Nephron progenitor cell (in vitro differentiated cells): Measurements from ENCODE around the gene ISM1.

Source experiments
- DNase-seq: peaks from one replicate; pipeline ENCODE4 v3.0.0; 2021
- H3K27ac Mint-ChIP-seq: 2 replicates; pipeline ENCODE4 v1.8.0; 2021; ENCODE audit warnings: mild to moderate bottlenecking, moderate library complexity, mixed read lengths
- H3K27me3 Mint-ChIP-seq: 2 replicates; pipeline ENCODE4 v1.8.0; 2021; ENCODE audit warnings: mild to moderate bottlenecking, low read depth, mixed read lengths; ENCODE audit not compliant: poor library complexity
- H3K36me3 Mint-ChIP-seq: 2 replicates; pipeline ENCODE4 v1.8.0; 2021; ENCODE audit warnings: low read depth, mixed read lengths
- H3K4me1 Mint-ChIP-seq: 2 replicates; pipeline ENCODE4 v1.8.0; 2021; ENCODE audit warnings: mixed read lengths
- H3K4me3 Mint-ChIP-seq: 2 replicates; pipeline ENCODE4 v1.8.0; 2021; ENCODE audit warnings: mild to moderate bottlenecking, moderate library complexity, mixed read lengths
- H3K9me3 Mint-ChIP-seq: 2 replicates; pipeline ENCODE4 v1.8.0; 2021; ENCODE audit warnings: mild to moderate bottlenecking, moderate library complexity, mixed read lengths
- TF ChIP-seq, protein P1 (sequence below): fragments of 200-600 bp; sonication (generic); IDR thresholded peaks from 2 replicates; pipeline ENCODE4 v1.5.0; 2021; ENCODE audit warnings: antibody characterized with exemption

Gene ISM1

DNA sequence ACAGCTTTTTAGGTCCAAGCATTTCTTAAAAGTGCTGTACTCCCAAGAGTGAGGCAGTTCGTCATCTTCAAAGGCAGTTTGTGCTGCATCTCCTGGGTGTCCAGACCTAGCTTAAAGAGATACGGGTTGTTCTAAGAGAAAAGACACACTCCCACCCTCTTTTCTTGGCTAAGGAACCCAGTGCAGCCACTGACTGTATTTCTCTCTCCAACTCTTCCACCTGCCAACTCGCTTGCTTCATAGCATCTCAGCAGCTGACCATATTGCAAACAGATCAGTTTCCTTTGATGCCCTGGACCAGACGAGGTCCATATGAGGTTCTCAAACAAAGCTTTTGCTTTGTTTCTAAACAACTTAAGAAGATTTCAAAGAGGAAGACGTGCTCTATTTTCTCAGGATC lies 101.1 kb downstream of the ISM1 start:
- TF ChIP-seq, protein P1, sequence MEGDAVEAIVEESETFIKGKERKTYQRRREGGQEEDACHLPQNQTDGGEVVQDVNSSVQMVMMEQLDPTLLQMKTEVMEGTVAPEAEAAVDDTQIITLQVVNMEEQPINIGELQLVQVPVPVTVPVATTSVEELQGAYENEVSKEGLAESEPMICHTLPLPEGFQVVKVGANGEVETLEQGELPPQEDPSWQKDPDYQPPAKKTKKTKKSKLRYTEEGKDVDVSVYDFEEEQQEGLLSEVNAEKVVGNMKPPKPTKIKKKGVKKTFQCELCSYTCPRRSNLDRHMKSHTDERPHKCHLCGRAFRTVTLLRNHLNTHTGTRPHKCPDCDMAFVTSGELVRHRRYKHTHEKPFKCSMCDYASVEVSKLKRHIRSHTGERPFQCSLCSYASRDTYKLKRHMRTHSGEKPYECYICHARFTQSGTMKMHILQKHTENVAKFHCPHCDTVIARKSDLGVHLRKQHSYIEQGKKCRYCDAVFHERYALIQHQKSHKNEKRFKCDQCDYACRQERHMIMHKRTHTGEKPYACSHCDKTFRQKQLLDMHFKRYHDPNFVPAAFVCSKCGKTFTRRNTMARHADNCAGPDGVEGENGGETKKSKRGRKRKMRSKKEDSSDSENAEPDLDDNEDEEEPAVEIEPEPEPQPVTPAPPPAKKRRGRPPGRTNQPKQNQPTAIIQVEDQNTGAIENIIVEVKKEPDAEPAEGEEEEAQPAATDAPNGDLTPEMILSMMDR: no peak
- Mint-ChIP-seq H3K27ac (peak overlapping the region; percentile 88), H3K4me3 (no peak overlapping the region), H3K9me3 (peaks cover 18% of the 10 kb centered on the region), H3K4me1 (peaks cover 20% of the 10 kb centered on the region), H3K27me3 (no peaks in the 10 kb centered on the region), H3K36me3 (peaks cover 15% of the 10 kb centered on the region)
- DNase-seq: no peak

DNA sequence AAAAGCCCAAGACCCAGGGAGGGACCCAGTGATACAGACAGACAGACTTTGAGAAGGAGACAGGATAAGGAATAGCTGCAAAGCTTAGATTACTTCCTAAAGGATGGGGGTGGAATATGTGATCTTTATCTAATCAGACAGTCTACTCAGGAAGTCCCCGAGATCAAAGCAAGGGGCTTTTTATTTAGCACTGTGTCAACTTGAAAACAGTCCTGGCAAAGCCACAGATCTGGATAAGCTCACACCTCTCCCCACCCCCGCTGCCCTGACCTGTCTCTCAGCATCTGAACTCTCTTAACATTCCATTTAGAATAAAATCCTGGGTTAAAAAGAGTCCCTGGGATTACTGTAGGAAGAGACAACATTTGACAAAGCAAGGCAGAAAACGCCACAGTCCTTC lies 101.5 kb downstream of the ISM1 start:
- Mint-ChIP-seq H3K27ac (peak overlapping the region; percentile 88), H3K4me1 (peaks cover 20% of the 10 kb centered on the region), H3K36me3 (peaks cover 15% of the 10 kb centered on the region), H3K27me3 (no peaks in the 10 kb centered on the region), H3K4me3 (no peak overlapping the region), H3K9me3 (peaks cover 18% of the 10 kb centered on the region)
- no peak for DNase-seq
- TF ChIP-seq, protein P1: no peak

DNA sequence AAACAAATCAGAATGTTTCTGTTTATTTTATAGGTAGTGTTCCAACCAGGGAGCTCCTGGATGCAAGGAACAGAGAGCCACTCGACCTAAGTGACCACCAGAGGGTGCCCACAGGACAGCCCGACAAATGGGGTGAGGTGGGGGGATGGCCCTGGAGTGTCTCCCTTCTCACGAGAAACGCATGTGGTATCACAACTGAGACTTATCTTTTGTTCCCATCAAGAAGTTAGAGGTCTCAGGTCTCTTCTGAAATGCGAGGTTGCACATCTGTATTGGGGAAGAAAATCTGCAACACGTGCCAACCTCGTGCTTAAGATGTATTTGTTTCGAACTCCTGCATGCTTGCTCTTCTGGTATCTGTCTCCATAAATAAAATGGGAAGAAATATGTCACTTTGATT lies 104.0 kb downstream of the ISM1 start:
- no peak overlapping the region for H3K27ac Mint-ChIP-seq
- peaks cover 20% of the 10 kb centered on the region for H3K4me1 Mint-ChIP-seq
- peaks cover 24% of the 10 kb centered on the region for H3K36me3 Mint-ChIP-seq
- peak; percentile 8 for DNase-seq
- TF ChIP-seq, protein P1: no peak
- peaks cover 3% of the 10 kb centered on the region for H3K27me3 Mint-ChIP-seq
- H3K9me3 Mint-ChIP-seq: peaks cover 20% of the 10 kb centered on the region
- no peak overlapping the region for H3K4me3 Mint-ChIP-seq

DNA sequence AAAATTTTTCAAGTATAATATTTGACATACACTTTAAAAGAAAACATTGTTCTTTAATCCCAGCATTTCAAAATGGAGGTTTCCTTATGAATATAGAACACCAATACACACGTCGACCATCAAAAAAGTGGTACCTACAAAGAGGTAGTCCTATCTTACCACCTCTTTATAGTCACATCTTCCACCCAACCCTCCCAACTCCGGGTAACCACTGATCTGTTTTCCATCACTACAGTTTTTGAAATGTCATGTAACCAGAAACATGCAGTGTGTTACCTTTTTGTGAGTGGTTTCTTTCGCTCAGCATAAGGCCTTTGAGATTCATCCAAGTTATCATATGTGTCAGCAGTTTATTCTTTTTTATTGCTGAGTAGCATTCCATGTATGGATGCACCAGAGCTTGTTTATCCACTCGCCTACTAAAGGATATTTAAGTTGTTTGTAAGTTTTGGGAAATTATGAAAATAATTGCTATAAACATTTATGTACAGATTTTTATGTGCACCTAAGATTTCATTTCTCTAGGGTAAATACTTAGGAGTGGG lies 104.8 kb downstream of the ISM1 start:
- DNase-seq: no peak
- Mint-ChIP-seq H3K36me3 (peaks cover 24% of the 10 kb centered on the region), H3K9me3 (peaks cover 20% of the 10 kb centered on the region), H3K27me3 (peaks cover 5% of the 10 kb centered on the region), H3K4me1 (peaks cover 20% of the 10 kb centered on the region), H3K27ac (no peak overlapping the region), H3K4me3 (no peak overlapping the region)
- TF ChIP-seq, protein P1: no peak

DNA sequence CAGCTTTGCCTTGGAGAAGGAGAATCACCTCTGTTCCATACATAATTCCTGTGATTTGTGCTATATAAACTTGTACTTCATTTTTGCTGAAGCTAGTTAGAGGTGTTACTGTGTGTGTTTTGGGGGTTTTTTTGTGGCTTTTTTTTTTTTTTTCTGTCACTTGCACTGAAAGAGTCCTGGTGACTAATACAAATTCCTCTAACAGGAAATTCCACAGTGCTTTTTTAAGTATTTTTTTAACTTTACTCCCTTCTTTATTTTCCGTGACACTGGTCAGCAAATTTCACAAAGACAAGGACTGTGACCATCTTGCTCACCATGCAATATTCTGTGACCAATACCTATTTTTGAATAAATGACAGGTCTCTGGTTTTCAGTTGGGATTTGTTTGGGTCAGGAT lies 110.5 kb downstream of the ISM1 start:
- H3K4me1 Mint-ChIP-seq: peaks cover 17% of the 10 kb centered on the region
- TF ChIP-seq, protein P1: no peak
- H3K27me3 Mint-ChIP-seq: peaks cover 8% of the 10 kb centered on the region
- peaks cover 28% of the 10 kb centered on the region for H3K36me3 Mint-ChIP-seq
- H3K27ac Mint-ChIP-seq: no peak overlapping the region
- H3K4me3 Mint-ChIP-seq: no peak overlapping the region
- DNase-seq: no peak
- H3K9me3 Mint-ChIP-seq: peaks cover 24% of the 10 kb centered on the region

DNA sequence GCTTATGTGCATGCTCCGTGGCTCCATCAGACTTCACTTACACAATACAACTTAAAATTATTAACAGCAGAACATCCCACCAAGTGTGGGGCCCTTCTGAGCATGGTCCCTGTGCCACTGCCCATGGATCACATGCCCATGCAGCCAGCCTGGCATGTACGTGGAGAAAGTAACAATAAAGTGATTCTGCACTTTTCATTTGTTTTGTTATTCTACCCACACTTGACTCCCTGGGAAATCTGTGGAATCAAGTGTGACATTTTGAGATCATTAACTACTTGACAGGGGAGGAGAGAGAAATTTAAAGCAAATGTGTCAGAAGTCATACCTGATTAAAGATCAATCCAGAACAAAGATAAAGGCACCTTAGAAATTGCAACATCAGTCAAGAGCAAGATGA lies 112.0 kb downstream of the ISM1 start:
- H3K27me3 Mint-ChIP-seq: peaks cover 8% of the 10 kb centered on the region
- peak overlapping the region; percentile 25 for H3K4me3 Mint-ChIP-seq
- peaks cover 17% of the 10 kb centered on the region for H3K4me1 Mint-ChIP-seq
- H3K36me3 Mint-ChIP-seq: peaks cover 13% of the 10 kb centered on the region
- peak overlapping the region; percentile 80 for H3K27ac Mint-ChIP-seq
- TF ChIP-seq, protein P1: no peak
- DNase-seq: no peak
- H3K9me3 Mint-ChIP-seq: peaks cover 9% of the 10 kb centered on the region
